Ascending aorta (tissue), 2 donors: ENCODE measurements around the gene MSI2. TPM values are rescaled to one million over a fixed set of nuclear protein-coding genes. Genes with fewer than 3 reads are reported as not detected.

Experiments
- DNase-seq, 2 donors: peaks; one replicate each; pipeline ENCODE4 v3.0.0-alpha.2; 2019; ENCODE audit warnings: low spot score in 2 of 2
- H3K27ac ChIP-seq, 2 donors: fragments of 200-600 bp; sonication (generic); one replicate each; pipeline ENCODE4 v1.5.1; 2016 to 2017; ENCODE audit warnings: mild to moderate bottlenecking in 1 of 2
- H3K27me3 ChIP-seq: fragments of 200-600 bp; sonication (generic); one replicate; pipeline ENCODE4 v1.5.1; 2017
- H3K36me3 ChIP-seq, 2 donors: fragments of 200-600 bp; sonication (generic); one replicate each; pipeline ENCODE4 v1.5.1; 2016
- H3K4me1 ChIP-seq, 2 donors: fragments of 200-600 bp; sonication (generic); one replicate each; pipeline ENCODE4 v1.5.1; 2016 to 2017; ENCODE audit warnings: mild to moderate bottlenecking in 1 of 2
- H3K4me3 ChIP-seq, 2 donors: fragments of 200-600 bp; sonication (generic); one replicate each; pipeline ENCODE4 v1.5.1; 2016 to 2017; ENCODE audit warnings: mild to moderate bottlenecking in 1 of 2
- H3K9me3 ChIP-seq, 2 donors: fragments of 200-600 bp; sonication (generic); one replicate each; pipeline ENCODE4 v1.5.1; 2016
- CTCF ChIP-seq, 3 experiments: fragments of 200-600 bp in 2 of 3; fragments of 450-650 bp in 1 of 3; sonication (generic) in 2 of 3; IDR thresholded peaks; one replicate each; pipeline ENCODE4 v1.5.1; 2016 to 2019; ENCODE audit warnings: antibody characterized with exemption in 3 of 3, mild to moderate bottlenecking in 1 of 3, moderate library complexity in 1 of 3
- intact Hi-C: fragments of 100-400 bp; cut with DNase I; formaldehyde crosslinking; loops from one replicate; pipeline ENCODE4 v1.15.1; 2023
- total RNA-seq: library from RNA; depleted of rRNA; stranded (reverse); fragments of >200 nt; gene quantifications from one replicate; pipeline ENCODE4 v1.1.0, GENCODE V29; 2016

MSI2 gene
- total RNA-seq, 1 donor from 2014 or later = 11.7 TPM

GRCh38 chr17:57639381-57639780, 383.1 kb downstream of the MSI2 start:
- Histone ChIP-seq H3K27me3 (no peaks in the 10 kb centered on the region), H3K4me3 (no peak overlapping the region), H3K27ac (no peak overlapping the region), H3K9me3 (no peaks in the 10 kb centered on the region), H3K36me3 (no peaks in the 10 kb centered on the region), H3K4me1 (no peaks in the 10 kb centered on the region)
- intact Hi-C loops = no loop called here
- no peak for DNase-seq
- TF ChIP-seq CTCF (IDR thresholded peaks at IDR 0.05) = no peak

GRCh38 chr17:57640079-57640478, 383.8 kb downstream of the MSI2 start:
- no peak overlapping the region for H3K4me3 ChIP-seq
- intact Hi-C loops = no loop called here
- no peak for DNase-seq
- H3K27ac ChIP-seq = no peak overlapping the region
- H3K9me3 ChIP-seq = no peaks in the 10 kb centered on the region
- H3K27me3 ChIP-seq = no peaks in the 10 kb centered on the region
- H3K36me3 ChIP-seq = no peaks in the 10 kb centered on the region
- no peaks in the 10 kb centered on the region for H3K4me1 ChIP-seq
- no peak for TF ChIP-seq CTCF (IDR thresholded peaks at IDR 0.05)

GRCh38 chr17:57641761-57642160, 385.4 kb downstream of the MSI2 start:
- Histone ChIP-seq H3K4me3 (no peak overlapping the region), H3K27me3 (no peaks in the 10 kb centered on the region), H3K36me3 (no peaks in the 10 kb centered on the region), H3K9me3 (no peaks in the 10 kb centered on the region), H3K4me1 (no peaks in the 10 kb centered on the region), H3K27ac (no peak overlapping the region)
- intact Hi-C loops = no loop called here
- TF ChIP-seq CTCF (IDR thresholded peaks at IDR 0.05) = no peak
- no peak for DNase-seq

- Histone ChIP-seq H3K27ac (no peak overlapping the region), H3K4me1 (no peaks in the 10 kb centered on the region), H3K9me3 (no peaks in the 10 kb centered on the region), H3K36me3 (no peaks in the 10 kb centered on the region), H3K4me3 (no peak overlapping the region), H3K27me3 (no peaks in the 10 kb centered on the region)
- DNase-seq = no peak
- intact Hi-C loops = no loop called here
- no peak for TF ChIP-seq CTCF (IDR thresholded peaks at IDR 0.05)
Observed at GRCh38 chr17:57643062-57643461, 386.7 kb downstream of the MSI2 start.

- H3K9me3 ChIP-seq = no peaks in the 10 kb centered on the region
- H3K4me1 ChIP-seq = no peaks in the 10 kb centered on the region
- H3K27ac ChIP-seq = no peak overlapping the region
- no peak for TF ChIP-seq CTCF (IDR thresholded peaks at IDR 0.05)
- H3K27me3 ChIP-seq = no peaks in the 10 kb centered on the region
- no peak overlapping the region for H3K4me3 ChIP-seq
- DNase-seq = no peak
- intact Hi-C loops = no loop called here
- H3K36me3 ChIP-seq = no peaks in the 10 kb centered on the region
Observed at GRCh38 chr17:57644326-57644725, 388.0 kb downstream of the MSI2 start.

- H3K9me3 ChIP-seq = no peaks in the 10 kb centered on the region
- H3K36me3 ChIP-seq = no peaks in the 10 kb centered on the region
- no peak overlapping the region for H3K27ac ChIP-seq
- no peak for TF ChIP-seq CTCF (IDR thresholded peaks at IDR 0.05)
- H3K4me3 ChIP-seq = no peak overlapping the region
- no peaks in the 10 kb centered on the region for H3K27me3 ChIP-seq
- H3K4me1 ChIP-seq = no peaks in the 10 kb centered on the region
- no peak for DNase-seq
- intact Hi-C loops = no loop called here
Observed at GRCh38 chr17:57645950-57646665, 389.8 kb downstream of the MSI2 start.
